ENCODE measurements around the gene C1QTNF1.

C1QTNF1 gene

GRCh38 chr17:79042421-79043190 is 18.6 kb downstream of the C1QTNF1 start:
- DNase-seq = peak; percentile 73

GRCh38 chr17:79043191-79043930 is 19.4 kb downstream of the C1QTNF1 start:
- DNase-seq = no peak

GRCh38 chr17:79043931-79044320 is 20.0 kb downstream of the C1QTNF1 start:
- no peak for DNase-seq

DNA sequence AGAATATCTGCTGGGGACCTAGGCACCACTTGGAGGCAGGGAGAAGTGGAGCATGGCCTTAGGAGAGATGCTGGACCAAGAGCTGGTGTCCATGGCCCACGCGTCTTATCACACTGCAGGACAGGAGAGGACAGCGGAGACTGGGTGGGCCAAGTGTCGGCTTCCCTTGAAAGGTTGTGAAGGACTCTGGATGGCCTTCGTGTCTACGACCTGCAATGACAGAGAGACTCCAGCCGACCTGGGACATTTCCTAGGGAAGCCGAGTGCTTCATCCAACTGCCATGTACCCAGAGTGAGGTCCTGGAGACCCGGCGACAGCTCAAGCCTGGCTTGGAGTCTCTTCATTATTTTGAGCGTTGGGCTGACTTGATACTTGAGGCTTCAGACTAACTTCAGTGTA is 20.5 kb downstream of the C1QTNF1 start:
- no peak for DNase-seq

- no peak for DNase-seq
These were observed 21.2 kb downstream of the C1QTNF1 start for GRCh38 chr17:79045001-79045729.

DNA sequence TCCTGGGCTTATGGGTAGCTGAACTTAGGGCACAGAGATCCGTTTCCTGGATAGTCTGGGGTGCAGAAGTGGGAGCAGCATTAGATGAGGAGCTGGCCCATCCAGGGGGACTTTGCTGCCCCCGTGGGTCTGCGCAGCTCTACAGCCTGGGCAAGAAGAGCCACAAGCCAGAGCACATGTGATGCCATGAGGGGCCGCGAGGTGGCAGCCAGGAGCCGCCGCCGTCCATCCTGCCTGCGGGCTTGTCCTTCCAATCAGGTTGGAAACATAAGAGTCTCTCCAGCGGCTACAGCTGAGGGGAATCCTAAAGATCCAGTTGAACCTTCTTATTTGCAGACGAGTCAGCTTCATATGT is 21.9 kb downstream of the C1QTNF1 start:
- peak; percentile 81 for DNase-seq

DNA sequence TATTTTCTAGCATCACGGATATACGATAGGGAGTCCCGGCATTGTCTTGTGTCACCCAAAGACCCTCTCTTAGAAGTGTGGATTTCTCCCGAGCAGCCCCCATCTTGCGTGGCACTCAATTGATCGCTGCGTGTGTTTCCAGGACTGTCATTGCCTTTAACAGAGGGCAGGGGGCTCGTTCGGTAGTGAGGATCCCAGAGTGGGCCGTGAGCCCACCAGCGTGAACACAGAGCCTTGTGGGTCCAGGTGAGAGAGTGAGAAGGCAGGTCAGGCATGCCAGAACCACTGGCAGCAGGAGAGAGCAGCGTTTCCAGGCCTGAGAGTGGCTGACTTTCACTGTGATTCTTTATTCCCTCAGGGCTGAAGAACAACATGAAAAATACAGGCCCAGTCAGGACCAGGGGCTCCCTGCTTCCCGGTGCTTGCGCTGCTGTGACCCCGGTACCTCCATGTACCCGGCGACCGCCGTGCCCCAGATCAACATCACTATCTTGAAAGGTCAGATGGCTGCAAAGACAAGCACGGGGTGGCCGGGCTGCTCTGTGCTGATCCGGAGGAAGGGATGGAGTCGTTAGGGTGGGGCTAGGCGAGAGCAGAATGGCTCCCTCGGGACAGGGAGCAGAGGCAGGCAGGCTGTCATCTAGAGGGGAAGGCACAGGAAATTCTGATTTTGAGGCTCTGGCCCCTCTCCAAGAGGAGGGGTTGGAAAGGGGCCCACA is 22.4 kb downstream of the C1QTNF1 start:
- no peak for DNase-seq

DNA sequence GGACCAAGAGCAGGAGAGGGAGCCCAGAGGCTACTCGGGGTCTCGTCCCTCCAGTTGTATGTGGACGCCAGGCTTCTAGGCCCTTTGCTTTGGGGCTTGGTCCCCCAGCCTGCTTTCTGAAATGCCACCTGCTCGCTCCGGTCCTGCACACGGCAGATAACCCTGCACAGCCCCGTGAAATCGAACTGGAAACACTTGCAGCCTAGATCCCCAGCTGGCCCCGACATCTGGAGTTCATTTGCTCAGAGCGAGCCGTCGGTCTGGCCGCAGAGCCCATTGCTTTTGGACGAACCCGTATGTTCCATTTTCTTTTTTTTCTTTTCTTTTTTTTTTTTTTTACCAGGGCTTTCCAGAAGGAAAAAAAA is 22.9 kb downstream of the C1QTNF1 start:
- no peak for DNase-seq

- DNase-seq = no peak
These were observed 23.4 kb downstream of the C1QTNF1 start for GRCh38 chr17:79047291-79047920.

GRCh38 chr17:79047923-79048825 is 24.2 kb downstream of the C1QTNF1 start:
- no peak for DNase-seq

DNA sequence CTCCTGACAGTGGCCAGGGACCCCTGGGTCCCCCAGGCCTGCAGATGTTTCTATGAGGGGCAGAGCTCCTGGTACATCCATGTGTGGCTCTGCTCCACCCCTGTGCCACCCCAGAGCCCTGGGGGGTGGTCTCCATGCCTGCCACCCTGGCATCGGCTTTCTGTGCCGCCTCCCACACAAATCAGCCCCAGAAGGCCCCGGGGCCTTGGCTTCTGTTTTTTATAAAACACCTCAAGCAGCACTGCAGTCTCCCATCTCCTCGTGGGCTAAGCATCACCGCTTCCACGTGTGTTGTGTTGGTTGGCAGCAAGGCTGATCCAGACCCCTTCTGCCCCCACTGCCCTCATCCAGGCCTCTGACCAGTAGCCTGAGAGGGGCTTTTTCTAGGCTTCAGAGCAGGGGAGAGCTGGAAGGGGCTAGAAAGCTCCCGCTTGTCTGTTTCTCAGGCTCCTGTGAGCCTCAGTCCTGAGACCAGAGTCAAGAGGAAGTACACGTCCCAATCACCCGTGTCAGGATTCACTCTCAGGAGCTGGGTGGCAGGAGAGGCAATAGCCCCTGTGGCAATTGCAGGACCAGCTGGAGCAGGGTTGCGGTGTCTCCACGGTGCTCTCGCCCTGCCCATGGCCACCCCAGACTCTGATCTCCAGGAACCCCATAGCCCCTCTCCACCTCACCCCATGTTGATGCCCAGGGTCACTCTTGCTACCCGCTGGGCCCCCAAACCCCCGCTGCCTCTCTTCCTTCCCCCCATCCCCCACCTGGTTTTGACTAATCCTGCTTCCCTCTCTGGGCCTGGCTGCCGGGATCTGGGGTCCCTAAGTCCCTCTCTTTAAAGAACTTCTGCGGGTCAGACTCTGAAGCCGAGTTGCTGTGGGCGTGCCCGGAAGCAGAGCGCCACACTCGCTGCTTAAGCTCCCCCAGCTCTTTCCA is 25.1 kb downstream of the C1QTNF1 start:
- DNase-seq = no peak

GRCh38 chr17:79049821-79050220 is 25.9 kb downstream of the C1QTNF1 start:
- DNase-seq = no peak

DNA sequence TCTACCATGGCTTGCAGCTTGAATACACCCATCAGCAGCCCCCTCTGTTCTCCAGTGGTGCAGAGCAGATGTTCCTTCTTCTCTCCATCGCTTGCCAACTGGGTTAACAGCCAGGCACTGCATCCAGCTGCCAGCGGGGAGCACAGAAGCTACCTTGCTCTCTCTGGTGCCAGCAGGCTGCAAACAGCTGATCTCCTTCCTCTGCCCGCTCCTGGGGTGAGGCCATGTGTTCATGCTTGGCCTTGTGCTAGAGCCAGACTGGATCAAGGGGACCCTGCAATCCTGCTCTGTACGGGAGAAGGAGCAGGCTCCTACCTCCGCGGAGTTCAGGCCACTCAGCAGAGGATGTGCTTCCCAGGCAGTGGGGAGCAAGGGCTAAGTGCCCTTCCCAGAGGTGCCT is 26.6 kb downstream of the C1QTNF1 start:
- DNase-seq = no peak

- no peak for DNase-seq
These were observed 27.3 kb downstream of the C1QTNF1 start for GRCh38 chr17:79051306-79051705.

GRCh38 chr17:79052131-79052530 is 28.2 kb downstream of the C1QTNF1 start:
- DNase-seq = no peak

DNA sequence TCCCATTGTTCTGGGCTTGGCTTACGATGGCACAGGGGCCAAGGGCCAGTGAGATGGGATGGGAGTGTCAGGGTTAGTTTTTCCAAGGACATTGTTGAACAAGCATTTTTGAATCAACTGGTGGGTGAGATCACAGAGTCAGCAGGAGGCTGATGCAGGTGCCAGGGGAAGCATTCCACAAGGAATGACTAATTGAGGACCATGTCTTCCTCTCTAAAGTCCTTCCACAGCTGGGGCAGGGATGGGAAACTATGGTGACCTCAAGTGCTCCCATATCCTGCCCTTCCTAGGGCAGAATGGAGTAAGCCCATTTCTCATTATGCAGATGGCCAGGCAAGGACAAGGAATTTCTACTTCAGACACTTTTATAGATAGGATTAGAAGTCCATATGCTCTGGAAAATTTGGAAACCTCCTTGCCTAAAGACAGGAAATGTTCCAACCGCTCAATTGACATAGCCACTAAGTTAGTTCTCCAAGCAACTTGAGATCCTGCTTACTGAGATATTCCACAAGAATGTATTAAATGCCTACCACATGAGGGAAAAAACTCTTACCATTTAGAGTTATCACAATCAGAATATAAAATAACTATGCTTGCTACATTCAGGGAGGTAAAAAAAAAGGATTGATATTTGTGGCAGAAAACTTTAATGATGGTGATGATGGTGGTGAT is 29.4 kb downstream of the C1QTNF1 start:
- no peak for DNase-seq

DNA sequence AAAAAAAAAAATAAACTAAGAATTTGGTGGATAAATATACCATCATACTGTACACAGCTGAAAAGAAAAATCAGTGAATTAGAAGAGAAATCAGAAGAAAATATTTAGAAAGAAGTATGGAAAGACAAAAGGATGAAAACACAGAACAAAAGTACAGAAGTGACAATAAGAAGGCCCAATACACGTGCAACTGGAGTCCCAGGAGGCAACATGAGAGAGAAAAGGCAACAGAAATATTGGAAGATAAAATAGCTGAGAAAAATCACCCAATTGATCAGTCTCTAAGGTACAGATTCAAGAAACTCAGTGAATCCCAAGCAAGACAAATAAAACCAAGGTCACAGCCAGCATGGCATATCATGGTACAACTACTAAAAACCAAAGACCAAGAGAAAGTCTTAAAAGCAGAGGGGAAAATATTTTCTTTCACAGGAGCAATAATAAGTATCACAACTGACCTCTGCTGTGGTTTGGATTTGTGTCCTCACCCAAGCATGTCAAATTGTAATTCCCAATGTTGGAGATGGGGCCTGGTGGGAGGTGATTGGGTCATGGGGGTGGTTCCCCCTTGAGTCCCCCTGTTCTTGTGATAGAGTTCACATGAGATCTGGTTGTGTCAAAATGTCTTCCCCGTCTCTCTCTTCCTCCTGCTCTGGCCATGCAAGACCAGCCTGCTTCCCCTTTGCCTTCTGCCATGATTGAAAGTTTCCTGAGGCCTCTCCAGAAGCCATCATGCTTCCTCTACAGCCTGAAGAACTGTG is 30.4 kb downstream of the C1QTNF1 start:
- no peak for DNase-seq

GRCh38 chr17:79055197-79055596 is 31.2 kb downstream of the C1QTNF1 start:
- DNase-seq = no peak

GRCh38 chr17:79057737-79058385 is 33.9 kb downstream of the C1QTNF1 start:
- DNase-seq = peak; percentile 71

Data from hematopoietic multipotent progenitor cell treated with erythropoietin and hydrocortisone succinate and interleukin-3 and kit ligand, for 4 days (in vitro differentiated cells).